GM12891 (cell line): ENCODE results near the gene CHRND.

Experiments used
- POLR2A ChIP-seq: IDR thresholded peaks from 2 replicates; pipeline ENCODE4 v1.6.1; 2011; ENCODE audit warnings: low read depth, low read length, control low read depth
- TAF1 ChIP-seq: IDR thresholded peaks from 2 replicates; pipeline ENCODE4 v1.6.1; 2011; ENCODE audit warnings: low read depth, low read length, control low read depth

- TF ChIP-seq TAF1 (no peak), POLR2A (no peak)
These were observed 16.2 kb downstream of the CHRND start for GRCh38 chr2:232541961-232542714.
